HG03135 (cell line): ENCODE measurements around the gene RXRA.
"Not testable (repeated sequence)": the region's sequence is repeated elsewhere in the genome, so short reads cannot be mapped to it uniquely, and the experiment has no call there.

Experiments
- ATAC-seq: cut with Tn5 transposase; IDR thresholded peaks from one replicate; pipeline ENCODE4 v1.9.1; 2021; ENCODE audit warnings: mild to moderate bottlenecking, moderate library complexity; ENCODE audit not compliant: unreplicated experiment

The RXRA gene

DNA sequence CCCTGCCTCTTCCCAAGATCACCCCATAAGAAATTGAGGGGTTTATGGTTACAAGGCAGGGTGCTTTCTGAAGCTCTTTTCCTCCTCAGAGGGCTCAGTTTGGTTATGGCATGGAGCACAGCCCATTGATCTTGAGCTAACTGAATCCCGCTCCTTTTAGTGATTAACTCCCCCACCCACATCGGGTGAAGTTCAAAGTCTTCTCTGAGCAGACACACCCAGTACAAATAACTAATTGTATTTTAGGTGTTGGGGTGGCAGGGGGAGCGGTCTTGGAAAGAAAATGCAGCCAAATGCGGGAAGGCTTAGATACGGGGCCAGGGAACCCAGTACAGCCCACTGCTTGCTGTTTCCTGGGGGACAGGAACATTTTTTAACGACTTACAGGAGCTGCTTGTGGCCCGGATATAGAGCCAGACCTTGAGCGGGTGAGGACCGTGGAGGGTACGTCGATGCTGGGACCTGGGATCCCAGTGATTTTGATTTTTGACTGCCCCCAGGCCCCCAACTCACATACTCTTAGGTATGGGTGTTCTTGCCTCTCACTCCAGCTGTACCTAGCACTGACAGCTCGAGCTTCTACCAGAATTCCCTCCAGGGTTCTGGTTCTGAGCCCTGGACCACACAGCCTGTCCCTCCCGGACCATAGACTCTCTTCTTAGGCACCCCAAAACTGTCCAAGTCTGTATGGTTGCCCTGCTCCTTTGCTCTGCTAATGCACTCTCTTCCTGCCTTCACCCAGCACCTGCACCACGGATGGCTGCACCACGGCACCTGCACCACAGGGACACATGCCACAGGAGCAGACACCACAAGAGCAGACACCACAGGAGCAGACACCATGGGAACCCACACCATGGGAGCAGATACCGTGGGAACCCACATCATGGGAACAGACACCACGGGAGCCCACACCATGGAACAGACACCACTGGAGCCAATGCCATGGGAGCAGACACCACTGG is 18.3 kb upstream of the RXRA start:
- ATAC-seq: no peak

DNA sequence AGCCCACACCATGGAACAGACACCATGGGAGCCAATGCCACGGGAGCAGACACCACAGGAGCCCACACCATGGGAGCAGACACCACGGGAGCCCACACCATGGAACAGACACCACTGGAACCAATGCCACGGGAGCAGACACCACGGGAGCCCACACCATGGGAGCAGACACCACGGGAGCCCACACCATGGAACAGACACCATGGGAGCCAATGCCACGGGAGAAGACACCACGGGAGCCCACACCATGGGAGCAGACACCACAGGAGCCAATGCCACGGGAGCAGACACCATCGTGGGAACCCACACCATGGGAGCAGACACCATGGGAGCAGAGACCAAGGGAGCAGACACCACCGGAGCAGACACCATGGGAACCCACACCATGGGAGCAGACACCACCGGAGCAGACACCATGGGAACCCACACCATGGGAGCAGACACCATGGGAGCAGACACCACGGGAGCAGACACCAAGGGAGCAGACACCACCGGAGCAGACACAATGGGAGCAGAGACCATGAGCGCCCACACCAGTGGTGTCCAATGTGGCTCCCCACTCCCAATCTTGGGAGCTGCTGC is 17.5 kb upstream of the RXRA start:
- not testable (repeated sequence) for ATAC-seq

DNA sequence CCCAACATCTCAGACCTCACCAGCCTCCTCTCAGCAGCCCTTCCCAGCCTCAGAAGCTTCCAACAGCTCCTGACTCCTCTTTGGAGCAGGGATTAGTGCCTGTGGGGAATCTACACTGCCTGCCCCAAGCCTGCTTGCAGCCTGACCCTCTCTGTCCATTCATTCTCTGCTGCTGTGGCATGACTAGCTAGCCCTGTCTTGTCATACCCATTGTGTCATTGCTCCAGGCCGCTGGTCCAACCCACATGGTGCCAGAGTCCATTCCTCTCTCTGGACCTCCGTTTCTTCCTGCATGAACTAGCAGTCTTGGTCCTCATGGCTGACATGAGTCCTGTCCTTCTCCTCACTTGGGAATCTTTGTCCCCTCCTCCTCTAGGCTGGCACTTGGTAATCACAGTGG is 12.8 kb upstream of the RXRA start:
- ATAC-seq: no peak

DNA sequence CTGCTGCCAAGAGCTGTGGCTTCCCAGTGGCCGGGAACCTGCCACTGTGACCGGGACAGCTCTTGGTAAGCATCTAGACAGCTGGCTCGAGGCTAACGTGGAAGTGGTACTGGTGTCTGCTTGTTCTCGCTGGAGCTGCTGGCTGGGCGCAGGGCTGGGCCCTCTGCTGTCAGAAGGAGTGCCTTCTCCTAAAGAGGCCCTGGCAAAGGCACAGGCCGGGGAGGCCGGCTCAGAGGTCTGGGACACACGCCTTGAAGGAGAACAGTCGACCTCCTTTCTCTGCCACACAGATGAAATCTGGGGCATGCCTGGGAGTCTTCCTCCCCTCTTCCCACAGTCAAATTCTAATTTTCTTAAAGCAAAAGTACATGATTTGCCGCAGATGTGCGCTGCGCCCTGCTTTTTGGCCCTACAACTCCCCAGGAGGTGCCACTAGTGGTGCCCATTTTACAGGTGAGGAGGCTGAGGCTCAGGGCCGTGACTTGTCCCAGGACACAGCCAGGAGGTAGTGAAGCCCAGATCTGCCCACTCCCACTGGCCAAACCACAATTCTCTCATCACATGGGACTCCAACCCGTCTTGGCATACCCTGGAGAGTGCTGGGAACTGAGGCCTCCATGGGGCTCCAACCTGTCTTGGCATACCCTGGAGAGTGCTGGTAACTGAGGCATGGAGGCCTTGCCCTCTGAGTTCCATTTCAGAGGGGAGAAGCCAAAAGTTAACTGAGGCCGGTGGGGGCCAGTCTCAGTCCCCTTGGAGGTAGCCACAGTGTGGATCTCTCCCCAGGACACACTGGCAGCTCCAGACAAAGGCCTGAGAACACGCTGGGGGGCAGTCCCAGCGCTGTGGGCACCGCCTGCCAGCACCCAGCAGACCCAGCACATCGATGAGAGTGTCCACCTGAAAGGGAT is 12.0 kb upstream of the RXRA start:
- ATAC-seq: no peak

DNA sequence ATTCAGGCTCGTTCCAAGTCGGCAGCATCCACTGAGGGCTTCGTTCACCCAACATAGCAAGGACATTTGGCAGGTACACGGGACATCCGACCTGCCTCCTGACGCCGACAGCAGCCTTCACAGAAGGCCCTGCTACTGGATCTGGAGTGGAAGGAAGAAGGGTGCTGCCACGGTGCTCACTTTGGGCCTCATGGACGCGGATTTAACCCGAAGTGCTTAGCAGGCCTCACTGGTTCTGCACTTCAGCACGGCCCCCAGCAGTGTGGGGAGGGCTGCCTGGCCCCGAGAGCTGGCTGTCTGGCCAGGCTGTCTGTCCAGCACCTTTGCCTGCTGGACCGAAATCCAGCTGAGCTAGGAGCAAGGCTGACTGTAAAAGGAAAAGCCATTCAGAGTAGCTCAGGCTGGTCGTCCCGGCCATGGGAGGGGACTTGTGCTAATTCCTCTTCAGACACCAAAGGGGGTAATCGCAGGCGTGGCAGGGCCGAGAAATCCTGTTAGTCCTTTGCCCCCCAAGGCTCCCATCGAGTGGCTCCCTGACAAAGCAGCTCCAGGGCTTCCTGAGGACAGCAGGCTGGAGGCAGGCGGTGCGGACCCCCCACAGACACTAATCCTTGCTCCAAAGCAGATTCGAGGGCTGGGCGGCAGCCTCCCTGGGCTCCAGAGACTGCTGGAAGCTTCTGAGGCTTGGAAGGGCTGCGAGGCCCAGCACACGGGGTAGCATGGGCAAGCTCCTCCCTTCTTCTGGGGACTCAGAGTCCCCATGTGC is 11.1 kb upstream of the RXRA start:
- no peak for ATAC-seq

DNA sequence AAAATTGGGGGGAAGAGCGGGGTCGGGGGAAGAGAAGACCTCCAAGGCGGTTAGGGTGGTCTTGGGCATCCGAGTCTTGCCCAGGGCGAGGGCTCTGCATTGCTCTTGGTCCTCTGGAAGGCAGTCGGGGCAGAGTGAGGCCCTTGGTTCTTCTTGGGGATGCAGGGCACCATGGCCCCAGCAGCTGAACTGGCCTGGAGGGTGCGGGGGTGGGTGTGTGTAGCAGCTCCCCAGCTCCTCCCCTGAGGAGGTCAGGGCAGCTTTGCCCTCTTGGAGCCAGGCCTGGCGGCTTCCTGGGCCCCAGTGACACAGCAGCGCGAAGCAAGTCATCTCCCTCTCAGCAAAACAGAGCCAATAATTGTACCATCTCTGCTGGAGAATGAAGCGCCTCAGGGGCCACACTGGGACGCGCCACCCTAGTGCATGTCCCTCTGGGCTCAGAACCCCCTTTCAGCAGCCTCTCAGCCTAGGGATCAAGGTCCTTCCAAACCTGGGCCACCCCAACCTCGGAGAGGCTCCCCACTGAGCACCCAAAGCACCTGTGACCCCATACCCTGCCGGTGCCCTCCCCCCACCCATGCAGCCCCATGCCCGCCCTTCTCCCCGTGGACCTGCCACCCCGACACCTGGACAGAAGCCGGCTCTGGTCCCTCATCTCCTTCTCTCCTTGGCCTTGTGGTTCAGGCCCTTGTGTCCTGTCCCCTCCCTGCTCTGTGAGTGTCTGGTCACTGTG is 10.4 kb upstream of the RXRA start:
- ATAC-seq: no peak

DNA sequence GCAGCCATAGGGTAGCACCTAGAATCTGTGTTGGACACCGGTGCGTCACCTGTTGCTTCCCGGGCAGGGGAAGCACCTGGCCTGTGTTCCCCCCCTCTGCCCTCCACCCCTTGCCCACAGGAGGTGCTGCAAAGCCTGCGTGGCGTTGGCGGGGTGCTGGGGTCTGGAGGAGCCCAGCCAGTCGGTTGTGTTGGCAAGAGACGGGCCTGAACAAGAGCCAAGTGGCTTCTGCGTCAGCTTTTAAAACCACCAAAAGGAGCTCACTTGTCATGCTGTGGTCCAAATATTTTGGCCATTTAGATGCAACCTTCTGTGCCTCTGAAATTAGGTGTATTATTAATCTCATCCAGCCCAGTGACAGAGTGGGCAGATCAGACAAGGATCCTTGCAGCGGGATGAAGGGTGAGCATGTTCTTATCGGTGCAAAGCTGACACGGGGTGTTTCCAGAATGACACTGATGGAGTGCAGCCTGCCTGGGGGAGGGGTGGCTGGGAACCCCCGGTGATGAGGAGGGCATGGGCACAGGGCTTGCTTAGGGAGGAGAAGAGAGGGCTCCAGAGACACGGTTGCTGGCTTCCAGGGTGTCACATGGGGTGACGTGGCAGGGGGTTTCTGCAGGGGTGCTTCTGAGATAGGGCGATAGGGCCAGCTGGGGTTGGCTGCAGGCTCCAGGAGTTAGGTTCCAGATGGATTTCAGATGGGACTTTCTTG is 9.7 kb upstream of the RXRA start:
- no peak for ATAC-seq

DNA sequence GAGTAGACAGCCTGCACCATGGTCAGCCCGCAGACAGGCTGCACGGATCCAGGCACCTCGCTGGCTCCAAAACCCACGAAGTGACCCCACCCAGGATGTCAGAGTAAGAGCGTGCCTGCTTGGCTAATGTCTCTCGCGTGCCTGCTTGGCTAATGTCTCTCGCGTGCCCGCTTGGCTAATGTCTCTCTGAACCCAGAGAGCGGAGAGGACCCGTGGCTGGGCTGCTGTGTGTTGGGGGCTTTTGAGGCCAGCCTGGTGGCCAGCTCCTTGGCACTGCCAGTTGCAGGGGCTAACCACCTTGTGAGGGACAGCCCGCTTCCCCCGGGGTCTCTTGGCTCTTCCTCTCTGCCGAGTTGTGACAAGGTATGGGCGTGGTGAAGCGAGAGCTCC is 8.9 kb upstream of the RXRA start:
- no peak for ATAC-seq

DNA sequence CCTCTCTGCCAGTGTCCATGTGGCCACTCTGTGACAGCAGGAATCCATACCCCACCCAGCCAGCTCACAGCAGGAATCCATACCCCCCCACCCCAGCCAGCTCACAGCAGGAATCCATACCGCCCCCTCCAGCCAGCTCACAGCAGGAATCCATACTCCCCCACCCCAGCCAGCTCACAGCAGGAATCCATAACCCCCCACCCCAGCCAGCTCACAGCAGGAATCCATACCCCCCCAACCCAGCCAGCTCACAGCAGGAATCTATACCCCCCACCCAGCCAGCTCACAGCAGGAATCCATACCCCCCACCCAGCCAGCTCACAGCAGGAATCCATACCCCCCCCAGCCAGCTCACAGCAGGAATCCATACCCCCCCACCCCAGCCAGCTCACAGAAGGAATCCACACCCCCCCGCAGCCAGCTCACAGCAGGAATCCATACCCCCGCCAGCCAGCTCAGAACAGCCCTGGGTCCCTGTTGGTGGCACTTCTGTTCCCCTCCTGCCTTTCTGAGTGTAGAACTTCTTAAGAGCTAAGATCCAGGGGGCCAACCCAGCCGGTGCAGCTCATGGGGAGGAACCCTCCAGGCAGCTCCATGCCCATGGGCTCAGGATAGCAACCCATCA is 8.4 kb upstream of the RXRA start:
- ATAC-seq: no peak

DNA sequence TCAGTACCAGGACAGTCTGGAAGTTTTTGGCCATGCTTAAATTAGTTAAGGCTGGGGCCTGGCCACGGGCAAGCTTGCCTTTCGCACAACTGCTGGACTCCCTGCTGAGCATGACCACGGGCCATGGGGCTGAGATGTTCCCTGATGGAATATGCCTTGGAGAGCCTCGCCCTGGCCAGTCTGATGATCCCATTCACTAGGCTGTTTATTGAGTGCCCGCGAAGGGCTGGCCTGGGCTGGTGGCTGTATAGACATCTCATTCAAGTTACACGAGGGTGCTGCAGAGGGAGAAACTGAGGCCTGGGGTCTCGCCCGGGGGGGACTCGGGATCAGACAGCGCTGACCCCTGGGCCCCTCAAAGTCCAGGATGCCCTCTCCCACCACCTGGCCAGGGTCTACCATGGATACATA is 7.8 kb upstream of the RXRA start:
- no peak for ATAC-seq

DNA sequence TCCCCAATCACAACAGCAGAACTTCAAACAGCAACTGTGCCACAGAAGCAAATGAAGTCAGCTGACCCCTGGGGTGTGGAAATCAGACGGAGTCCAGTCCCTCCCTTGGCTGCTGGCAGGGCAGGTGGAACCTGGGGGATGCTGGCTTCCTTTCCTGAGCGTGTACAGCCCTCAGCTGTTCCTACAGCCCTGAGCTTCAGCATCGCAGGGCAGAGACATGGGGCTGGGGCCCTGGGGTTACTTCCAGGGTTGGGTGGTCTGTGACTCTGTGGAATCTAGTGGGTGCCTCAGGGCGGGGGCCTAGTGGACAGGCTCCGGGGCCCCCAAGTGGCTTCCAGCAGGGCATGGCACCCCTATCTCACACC is 7.3 kb upstream of the RXRA start:
- ATAC-seq: no peak

DNA sequence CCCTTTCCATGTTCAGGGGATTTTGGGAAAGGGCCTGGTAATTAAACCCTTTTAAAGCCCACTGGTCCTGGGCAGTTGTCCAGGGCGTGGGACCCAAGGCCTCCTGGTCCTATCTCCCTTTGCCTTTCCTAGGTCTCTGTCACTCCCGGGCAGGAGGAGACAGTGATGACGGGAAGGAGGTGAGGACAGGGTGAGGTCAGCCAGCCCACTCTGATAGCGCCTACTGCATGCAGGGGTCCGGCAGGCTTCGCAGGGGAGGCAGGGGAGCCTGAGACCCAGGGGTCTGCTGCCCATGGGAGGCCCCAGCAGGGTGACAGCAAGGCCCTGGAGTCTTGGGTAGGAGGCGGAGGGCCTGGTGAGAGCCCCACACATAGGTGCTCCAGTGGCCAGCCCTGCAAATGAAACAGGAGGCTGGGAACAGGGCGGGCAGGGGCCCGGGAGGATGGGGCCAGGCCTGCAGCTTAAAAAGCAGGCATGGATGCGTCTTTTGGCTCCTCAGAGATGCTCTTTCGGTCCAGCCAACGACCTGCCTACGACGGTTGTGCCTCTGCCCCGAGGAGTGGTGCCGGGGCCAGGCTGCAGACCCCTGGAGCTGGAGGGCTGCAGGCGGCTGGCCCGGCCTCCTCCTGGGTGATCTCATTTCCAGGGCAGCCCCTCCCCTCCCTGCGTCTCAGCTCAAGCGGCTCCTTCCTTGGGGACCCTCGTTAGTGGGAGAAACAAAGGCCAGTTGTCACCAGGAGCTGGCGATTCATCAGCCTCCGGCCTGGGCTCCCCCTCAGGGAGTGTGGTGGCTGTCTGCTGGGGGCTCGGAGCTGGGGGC is 6.7 kb upstream of the RXRA start:
- ATAC-seq: no peak

DNA sequence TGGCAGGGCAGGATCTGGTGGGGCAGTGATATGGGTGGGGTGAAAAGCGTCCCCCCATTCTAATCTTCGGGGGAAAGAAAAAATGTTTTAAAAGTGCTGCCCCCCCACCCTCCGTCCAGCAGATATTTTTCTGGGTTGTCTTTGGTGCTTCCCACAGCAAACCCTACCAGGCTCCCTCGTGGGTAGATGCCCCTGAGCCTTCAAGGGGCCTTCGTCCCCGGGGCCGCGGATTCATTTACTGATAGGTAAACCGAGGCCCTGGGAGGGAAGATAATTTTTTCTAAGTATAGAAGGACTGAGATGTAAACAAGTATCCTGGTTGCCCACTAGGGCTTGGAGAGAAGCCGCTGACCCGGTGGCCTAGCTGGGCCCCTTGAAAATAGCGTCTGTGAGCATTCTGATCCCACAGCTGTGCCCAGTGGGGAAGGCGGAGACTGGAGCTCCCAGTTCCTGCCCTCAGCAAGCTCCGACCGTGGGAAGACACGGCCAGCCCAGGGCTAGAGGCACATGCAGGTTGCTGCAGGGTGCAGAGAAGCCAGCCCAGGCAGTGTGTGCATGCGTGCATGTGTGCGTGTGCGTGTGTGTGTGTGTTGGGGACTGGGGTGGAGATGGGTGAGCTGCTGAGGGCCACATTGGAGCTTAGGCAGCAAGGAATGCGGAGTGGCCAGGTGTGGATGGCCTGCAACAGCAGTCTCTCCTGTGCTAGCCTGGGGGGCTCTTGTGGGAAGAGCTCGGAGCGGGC is 6.0 kb upstream of the RXRA start:
- no peak for ATAC-seq

DNA sequence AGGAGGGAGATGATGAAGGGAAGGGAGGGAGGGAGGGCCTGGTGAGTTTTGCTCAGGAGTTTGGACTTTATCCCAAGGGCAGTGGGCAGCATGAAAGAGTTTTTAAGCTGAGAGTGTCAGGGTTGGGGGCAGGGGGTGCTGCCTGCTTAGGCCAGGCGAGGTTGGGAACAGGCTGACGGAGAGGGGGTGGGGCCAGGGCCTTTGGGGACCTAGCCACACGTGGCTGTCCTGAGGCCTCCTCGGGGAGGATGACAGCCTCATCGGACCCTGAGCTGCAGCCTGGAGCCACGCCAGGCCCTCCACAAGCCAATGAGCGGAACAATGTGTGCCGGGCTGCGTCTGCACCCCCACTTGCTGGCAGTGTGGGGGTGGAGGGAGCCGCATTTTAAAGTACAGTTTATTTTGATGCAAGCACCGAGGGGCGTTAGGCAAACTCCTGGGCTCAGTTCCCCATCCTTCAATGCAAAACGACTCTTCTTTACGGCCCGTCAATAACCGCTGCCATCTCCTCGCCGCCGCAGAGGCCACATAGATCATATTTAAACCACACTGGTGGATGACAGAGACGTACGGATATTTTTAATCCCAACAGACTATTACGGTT is 5.3 kb upstream of the RXRA start:
- no peak for ATAC-seq

DNA sequence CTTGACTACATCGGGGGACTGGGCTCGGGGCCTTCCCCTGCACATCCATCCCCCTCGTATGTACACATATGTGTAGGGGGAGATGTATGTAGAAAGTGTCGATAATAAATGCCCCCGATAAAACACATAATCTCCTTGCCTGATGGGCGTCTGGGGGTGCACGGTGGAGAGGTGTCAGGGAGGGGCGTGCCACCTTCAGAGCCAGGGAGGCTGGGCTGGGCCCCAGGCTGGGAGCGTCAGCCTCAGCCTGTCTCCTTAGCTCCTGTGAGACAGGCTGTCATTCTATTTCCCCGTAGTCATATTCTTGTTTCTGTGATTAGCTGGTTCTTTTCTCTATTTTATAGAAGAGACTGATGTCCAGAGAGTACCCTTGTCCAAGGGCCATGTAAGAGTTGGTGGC is 4.7 kb upstream of the RXRA start:
- no peak for ATAC-seq

DNA sequence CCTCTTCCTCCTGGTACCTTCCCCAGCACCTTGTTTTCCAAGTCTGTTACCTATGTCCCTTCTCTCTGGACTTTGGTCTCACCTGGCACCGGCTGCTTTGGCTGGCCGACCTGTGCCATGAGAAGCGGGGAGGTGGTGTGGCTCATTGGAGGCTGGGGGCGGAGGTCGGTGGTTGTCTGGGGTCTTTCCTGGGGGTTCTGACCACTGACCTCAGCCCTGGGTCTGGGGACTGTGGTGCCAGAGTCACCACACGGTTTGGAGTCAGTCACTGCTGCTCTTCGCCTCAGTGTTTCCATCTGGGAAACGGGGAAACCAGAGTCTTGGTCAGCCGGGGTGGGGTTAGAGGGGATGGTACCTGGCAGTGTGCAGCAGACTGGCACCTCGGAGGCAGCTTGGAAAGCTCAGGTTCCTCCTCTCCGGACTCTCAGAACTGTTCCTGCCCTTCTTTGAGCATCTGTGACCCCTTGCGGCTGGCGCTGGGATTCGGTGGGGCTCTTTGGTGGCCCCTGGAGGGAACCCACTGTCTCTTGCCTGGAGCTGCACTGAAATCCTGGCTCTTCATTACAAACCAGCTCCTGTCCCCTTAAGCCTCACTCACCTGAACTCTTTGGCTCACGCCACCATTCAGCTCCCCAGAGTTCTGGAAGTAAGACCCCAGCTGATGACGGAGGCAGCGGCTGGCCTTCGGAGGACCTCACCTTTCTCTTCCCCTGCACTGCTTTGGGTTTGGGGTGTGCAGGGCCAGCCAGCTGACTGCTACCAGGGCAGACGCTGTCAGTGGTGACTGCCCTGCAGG is 4.1 kb upstream of the RXRA start:
- ATAC-seq: no peak
